HG02642 (cell line): Measurements from ENCODE around the gene CDCA5.

Source experiments
- ATAC-seq: cut with Tn5 transposase; IDR thresholded peaks from one replicate; pipeline ENCODE4 v1.9.1; 2021; ENCODE audit warnings: mild to moderate bottlenecking; ENCODE audit not compliant: unreplicated experiment, poor library complexity

CDCA5 gene

DNA sequence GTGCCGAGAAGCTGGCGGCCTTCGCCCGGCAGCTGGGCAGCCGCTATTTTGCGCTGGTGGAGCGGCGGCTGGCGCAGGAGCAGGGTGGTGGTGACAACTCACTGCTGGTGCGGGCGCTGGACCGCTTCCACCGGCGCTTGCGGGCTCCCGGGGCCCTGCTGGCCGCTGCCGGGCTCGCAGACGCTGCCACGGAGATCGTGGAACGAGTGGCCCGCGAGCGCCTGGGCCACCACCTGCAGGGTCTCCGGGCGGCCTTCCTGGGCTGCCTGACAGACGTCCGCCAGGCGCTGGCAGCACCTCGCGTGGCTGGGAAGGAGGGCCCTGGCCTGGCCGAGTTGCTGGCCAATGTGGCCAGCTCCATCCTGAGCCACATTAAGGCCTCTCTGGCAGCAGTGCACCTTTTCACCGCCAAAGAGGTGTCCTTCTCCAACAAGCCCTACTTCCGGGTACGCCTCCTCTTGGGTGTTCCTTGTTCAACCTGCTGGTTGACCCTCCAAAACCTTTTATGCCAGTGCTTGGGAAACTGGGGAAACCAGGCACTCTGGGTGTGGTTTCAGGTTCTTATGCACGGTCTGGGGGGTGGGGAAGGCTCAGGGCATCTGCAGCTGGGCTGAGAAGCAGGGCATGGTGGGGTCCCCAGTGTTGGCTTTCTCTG, 24.8 kb upstream of the CDCA5 start:
- ATAC-seq, result no peak

DNA sequence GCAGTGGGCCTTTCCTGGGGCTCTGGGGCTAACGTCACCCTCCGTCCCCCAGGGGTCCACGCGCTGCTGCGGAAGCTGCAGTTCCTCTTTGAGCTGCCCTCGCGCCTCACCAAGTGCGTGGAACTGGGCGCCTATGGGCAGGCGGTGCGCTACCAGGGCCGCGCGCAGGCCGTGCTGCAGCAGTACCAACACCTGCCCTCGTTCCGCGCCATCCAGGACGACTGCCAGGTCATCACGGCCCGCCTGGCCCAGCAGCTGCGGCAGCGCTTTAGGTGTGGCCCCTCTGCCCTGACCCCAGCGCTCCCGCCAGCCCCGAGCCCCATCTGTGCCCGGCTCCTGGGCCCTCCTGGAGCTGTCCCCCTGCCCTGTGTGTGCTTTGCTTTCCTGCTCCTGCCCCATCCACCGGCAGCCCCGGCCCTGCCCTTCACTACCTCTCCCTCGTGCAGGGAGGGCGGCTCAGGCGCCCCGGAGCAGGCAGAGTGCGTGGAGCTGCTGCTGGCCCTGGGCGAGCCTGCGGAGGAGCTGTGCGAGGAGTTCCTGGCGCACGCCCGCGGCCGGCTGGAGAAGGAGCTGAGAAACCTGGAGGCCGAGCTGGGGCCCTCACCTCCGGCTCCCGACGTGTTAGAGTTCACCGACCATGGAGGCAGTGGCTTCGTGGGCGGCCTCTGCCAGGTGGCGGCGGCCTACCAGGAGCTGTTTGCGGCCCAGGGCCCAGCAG, 24.1 kb upstream of the CDCA5 start:
- ATAC-seq, result no peak

DNA sequence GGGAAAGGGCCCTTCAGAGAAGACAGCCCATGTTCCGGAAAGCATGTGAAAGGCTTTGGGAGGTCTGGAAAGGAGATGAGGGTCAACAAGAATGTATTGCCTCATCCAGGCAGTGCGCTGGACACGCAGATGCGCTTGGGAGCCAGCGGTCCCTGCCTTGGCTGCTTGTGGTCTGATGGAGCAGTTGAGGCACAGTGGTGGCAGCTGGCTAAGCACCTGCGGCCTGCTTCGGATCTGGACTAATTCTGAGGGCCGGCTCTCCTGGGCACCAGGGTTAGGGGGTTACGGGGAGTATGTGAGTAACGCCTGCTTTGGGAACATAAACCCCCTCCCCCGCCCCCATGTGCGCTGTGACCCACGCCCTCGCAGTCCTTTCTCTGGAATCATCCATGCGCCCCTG, 23.2 kb upstream of the CDCA5 start:
- no peak for ATAC-seq

DNA sequence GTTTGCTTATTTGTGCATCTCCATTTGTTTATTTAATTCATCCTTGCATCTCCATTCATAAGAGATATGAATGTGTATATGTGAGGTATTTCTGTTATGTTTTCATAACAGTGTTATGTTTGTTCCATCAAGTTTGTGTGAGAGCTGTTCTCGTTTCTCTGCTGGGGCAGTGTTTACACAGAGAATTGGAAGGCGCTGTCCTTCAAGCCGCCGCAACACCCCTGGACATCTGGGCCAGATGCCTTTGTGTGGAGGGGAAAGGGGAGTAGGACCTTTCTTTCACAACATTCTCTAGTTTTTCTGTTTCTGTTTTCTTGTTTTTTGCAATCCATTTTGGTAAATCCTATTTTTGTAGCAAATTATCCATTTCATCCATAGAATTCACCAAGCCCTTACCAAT, 20.8 kb upstream of the CDCA5 start:
- no peak for ATAC-seq

DNA sequence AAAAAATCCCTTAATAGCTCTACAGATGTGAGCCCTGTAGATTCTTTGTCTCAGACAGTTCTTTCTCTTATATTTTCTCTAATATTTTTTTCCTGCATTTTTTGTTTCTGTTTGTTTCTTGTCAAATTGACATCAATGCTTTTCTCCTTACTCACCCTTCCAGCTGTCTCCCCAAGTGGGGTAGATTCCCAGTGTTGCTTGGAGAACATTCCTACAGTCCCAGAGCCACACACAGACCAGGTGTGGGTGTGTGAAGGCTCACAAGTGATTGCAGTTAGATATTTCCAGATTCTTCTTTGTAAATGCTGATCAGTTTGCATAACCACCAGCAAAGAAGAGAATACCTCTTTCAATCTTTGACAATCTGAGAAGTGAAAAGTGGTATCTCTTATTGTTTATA, 19.6 kb upstream of the CDCA5 start:
- no peak for ATAC-seq

DNA sequence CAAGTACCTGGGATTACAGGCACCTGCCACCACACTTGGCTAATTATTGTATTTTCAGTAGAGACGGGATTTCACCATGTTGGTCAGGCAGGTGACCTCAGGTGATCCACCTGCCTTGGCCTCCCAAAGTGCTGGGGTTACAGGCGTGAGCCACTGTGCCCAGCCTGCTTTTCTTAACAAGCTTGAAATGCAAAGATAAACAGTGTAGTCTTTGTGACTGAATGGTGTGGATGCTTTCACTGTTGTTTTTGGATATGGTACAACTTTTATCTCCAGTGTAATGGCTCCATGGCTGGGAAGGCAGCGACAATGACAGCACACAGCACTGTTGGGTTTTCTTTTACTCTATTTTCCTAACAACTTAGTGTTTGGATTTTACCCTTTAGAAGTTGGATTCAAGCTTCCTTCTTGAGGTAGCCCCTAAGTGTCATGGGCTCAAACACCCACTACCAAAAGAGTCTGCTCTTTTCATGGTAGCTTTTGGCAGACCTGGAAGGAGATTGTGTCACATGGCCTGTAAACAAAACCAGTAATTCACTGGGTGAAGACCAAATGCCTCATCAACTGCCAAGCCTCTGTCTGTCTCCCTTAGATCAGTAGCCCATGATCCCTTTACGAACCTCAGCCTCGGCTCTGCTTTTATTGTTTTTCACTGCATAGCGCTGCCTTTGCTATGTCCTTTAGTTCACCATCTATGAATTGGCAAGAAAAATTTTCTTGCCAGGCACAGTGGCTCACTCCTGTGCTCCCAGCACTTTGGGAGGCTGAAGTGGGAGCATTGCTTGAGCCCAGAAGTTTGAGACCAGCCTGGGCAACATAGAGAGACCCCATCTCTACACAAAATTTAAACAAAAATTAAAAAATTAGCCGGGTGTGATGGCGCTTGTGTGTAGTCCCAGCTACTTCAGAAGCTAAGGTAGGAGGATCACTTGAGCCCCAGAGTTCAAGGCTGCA, 18.6 kb upstream of the CDCA5 start:
- no peak for ATAC-seq

DNA sequence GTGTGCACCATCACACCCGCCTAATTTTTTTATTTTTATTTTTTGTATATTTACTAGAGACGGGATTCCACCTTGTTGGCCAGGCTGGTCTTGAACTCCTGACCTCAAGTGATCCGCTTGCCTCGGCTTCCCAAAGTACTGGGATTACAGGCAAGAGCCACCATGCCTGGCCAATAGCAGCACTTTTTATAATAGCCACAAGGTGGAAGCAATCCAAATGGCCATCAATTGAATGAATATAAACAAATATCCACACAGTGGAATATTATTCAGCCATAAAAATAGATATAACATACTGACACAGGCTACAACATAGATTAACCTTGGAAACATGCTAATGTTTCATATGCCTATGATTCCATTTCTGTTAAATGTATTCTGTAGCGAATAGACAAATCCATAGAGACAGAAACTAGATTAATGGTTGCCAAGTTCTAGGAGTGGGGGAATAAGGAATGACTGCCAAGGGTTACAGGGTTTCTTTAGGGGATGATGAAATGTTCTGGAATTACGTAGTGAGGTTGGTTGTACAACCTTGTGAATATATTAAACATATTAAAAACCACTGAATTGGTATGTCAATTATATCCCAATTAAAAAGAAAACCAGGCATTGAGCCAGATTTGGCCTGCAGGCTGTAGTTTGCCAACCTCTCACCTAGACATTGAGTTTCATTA, 17.0 kb upstream of the CDCA5 start:
- ATAC-seq, result no peak

DNA sequence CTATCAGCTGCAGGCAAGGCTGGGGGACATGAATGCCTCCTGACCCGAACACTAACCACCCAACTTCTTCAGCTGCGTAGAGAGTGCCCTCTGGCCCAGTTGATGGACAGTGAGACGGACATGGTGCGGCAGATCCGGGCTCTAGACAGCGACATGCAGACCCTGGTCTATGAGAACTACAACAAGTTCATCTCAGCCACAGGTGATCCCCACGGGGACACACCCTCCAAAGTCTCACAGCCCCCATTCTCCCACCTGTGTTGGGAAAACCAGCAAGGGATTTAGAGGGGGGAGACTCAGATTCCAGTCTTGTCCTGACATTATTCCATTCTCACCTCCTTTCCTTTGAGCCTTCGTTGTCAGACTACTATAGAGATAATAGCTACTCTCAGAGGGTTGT, 13.1 kb upstream of the CDCA5 start:
- no peak for ATAC-seq

DNA sequence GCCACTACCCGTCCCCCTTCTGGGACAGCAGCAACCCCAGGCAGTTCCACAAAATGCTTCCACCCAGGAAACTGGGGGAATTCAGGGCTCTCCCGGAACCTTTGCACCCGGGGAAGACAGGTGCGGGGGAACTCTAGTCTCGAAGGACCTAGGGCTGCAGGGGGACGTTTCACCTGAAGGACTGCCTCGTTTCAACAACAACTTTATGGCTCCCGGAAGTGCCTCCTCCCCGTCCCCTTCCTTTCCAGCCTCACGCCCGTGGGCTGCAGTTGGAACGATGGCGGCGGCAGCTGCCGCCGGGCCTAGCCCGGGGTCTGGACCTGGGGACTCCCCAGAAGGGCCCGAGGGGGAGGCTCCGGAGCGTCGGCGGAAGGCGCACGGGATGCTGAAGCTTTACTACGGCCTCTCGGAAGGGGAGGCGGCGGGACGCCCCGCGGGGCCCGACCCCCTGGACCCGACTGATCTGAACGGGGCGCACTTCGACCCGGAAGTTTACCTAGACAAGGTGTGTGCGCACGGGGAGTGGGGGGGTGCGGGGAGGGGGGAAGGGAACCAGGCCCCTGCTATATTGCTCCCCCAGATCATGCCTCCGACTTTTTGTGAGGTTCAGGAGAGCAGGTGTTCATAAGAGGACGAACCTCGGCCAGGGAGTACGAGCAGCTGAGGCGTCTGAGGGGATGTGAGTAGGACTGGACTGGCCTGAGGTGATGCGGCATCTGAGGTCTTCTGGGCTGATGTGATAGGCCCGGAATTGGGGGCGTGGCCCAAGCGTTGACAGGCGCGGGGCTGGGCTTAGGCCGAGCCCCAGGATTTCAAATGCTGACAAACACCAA, 12.3 kb upstream of the CDCA5 start, which contains the start of gene VPS51:
VPS51 (plus strand) TSS at position 241 of the 833 bp plus-strand sequence; CDS start at position 278, 37 bp downstream.
- peak; percentile 81 for ATAC-seq

DNA sequence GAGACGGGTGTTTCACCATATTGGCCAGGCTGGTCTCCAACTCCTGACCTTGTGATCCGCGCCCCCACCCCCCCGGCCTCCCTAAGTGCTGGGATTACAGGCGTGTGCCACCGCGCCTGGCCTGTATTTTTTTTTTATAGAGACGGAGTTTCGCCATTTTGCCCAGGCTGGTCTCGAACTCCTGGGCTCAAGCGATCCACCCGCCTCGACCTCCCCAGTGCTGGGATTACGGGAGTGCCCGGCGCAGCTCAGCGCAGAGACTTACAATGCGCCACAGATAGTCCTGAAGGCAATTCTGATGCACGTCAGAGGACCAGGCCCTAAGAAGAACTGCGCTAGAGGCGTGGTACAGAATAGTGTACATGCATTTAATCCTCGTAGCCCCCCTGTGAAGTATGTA, 11.6 kb upstream of the CDCA5 start:
- ATAC-seq, result no peak

DNA sequence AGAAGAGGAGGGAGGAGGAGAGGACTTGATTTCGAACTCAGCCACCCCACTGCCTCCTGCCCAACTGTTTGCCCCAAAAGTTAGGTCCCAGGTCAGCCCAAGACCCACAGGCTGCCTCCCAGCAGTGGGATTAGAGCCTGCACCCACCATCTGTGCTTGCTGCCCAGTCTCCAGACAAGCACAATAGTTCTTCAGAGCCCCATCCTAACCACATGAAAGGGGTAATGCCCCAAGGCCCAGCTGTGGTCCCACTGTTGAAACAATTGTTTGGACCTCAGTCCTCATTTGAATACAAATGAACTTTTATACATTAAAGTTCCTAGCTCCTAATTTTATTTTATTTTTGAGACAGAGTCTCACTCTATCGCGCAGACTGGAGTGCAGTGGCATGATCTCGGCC, 6.8 kb upstream of the CDCA5 start:
- ATAC-seq, result no peak

DNA sequence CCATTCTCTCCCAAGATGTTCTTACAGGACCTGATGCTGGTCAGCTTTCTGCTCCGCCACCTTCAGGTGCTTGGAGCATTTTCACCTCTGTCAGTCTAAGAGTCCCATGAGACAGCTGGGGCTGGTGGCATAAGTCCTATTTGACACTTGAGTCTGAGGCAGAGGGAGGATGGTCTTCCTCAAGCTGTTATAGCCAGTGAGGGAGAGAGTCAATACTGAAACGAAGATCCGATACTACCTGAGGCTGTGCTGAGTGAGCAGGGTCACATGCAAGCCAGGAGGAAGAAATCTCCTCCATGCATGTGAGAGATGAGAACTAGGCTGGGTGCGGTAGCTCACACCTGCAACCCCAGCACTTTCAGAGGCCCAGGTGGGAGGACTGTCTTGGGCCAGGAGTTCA, 5.8 kb upstream of the CDCA5 start:
- ATAC-seq, result no peak

DNA sequence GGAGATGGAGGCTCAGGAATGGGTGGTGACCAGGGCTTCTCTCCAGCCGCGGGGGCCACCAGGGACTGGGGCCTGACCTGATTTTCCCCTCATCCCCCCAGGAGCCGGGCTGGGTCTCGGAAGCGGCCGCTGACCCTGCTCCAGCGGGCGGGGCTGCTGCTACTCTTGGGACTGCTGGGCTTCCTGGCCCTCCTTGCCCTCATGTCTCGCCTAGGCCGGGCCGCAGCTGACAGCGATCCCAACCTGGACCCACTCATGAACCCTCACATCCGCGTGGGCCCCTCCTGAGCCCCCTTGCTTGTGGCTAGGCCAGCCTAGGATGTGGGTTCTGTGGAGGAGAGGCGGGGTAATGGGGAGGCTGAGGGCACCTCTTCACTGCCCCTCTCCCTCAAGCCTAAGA, 4.0 kb upstream of the CDCA5 start:
- no peak for ATAC-seq

DNA sequence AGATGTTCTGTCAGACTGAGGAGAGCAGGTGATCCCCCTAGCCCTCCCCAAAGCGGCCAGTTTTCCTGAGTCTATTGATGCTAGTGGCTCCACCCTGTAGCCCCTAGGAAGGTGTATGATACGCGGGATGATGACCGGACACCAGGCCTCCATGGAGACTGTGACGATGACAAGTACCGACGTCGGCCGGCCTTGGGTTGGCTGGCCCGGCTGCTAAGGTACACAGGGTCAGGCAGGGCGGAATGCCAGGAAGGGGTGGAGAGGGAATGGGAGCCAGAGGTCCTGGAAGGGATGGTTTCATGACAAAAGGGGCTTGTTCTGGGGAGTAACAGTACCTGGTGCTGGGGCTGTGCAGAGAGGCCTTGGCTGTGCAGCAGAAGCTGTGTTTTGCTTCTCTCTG, 3.4 kb upstream of the CDCA5 start:
- ATAC-seq, result no peak

DNA sequence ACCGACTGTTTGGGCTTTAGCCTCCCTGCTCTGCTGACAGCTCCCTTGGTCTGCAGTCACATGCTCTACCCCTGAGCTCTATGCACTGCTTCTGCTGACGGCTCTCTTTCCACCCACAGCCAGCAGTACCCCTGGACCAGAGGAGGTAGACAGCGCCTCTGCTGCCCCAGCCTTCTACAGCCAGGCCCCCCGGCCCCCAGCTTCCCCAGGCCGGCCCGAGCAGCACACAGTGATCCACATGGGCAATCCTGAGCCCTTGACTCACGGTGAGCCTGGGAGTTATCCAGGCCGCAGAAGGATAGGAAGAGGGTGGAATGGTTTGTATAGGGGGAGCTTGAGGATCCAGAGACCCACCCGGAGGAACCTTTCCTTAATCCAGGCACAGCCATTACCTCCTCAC, 3.0 kb upstream of the CDCA5 start:
- ATAC-seq, result no peak

DNA sequence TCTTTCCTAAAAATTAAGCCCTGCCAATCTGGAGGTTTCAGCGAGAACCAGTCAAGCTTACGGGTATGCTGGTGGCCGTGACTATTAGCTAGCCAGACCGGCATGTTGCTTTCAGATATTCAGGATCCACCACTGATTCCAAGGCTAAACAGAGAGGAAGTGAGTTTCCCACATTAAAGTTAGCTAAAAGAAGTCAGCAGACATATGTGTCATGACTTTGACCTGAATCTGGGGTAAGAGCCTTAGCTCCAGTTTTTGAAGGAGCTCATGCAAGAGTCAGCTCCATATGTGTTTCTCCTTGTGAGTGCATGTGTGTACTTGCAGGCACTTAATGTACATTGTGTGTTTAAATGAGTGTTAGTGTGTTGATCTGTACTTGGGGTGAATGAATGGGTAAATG, 1.6 kb upstream of the CDCA5 start:
- ATAC-seq, result no peak

DNA sequence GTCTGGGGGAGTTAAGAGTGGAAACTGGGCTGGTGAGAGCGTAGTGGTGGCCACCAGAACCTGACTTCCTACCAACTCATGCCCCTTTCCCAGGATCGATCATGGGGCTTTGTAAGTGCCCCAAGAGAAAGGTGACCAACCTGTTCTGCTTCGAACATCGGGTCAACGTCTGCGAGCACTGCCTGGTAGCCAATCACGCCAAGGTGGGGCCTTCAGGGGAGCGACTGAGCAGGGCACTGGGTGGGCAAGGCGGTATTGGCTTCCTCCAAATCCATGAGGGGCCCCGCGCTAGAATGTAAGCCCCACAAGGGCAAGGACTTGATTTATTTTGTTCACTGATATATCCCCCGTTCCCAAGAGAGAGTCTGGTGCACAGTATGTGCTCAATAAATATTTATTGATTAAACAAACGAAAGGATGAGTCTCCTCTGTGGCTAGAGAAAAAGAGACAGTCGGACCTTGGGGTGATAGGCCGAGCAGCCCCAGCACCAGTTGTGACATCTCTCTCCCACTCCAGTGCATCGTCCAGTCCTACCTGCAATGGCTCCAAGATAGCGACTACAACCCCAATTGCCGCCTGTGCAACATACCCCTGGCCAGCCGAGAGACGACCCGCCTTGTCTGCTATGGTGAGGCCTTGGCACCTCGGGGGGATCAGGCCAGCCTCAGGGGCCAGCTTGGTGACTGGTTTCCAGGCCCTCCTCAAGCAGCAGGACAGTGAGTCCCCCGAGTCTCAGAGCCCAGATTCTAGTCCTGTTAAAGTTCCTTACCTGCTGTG, 947 bp upstream of the CDCA5 start:
- ATAC-seq, result peak; percentile 8

DNA sequence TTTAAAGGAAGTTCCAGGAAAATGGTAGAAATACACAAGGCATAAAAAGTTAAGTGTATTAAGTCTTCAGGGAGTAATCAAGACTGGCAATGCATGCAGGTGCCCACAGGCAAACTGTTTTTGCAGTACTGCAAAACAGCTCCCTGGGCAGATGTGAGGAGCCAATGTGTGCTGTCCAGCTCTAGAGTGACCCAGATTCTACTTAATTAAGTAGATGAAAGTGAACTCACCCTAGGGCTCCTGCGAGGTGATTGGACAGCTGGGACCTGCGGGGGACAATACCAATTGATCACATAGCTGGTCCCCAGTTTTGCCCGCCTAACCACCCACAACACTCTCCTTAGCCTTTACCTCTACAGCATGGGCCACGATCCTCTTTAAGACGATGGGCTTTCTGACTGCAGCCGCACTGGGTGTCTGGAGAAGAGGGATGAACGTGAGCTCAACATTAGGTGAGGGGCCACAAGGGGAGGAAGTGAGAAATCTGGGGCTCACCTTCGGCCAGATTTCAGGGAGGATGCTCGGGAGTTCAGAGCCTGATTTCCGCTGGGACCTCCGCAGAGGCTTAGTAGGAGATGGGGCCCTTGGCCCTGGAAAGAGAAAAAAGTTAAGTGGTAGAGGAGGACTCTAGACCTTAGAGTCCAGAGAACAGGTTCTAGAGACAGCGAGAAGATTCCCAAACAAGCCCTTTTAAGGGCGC, 556 bp downstream of the CDCA5 start:
- ATAC-seq, result peak; percentile 18
